T-helper 2 cell treated with Interferon-gamma antibody and Interleukin-4, amounts not matched to agents 5 μg/mL and 100 μg/mL, for 36 hours (primary cell): Measurements from ENCODE around the gene ZNF423.

ENCODE experiments used
- DNase-seq: peaks from one replicate; pipeline ENCODE4 v3.0.0; 2021; ENCODE audit warnings: low spot score
- H3K27ac Mint-ChIP-seq: one replicate; pipeline ENCODE4 v1.8.0; 2021; ENCODE audit warnings: mild to moderate bottlenecking, mixed read lengths
- H3K27me3 Mint-ChIP-seq: one replicate; pipeline ENCODE4 v1.8.0; 2021; ENCODE audit warnings: low read depth, mixed read lengths
- H3K36me3 Mint-ChIP-seq: one replicate; pipeline ENCODE4 v1.8.0; 2021; ENCODE audit warnings: low read depth, mixed read lengths
- H3K4me1 Mint-ChIP-seq: one replicate; pipeline ENCODE4 v1.8.0; 2021; ENCODE audit warnings: low read depth, mixed read lengths
- H3K4me3 Mint-ChIP-seq: one replicate; pipeline ENCODE4 v1.8.0; 2022; ENCODE audit warnings: mild to moderate bottlenecking, moderate library complexity, mixed read lengths
- H3K9me3 Mint-ChIP-seq: one replicate; pipeline ENCODE4 v1.8.0; 2021; ENCODE audit warnings: mixed read lengths

The ZNF423 gene

GRCh38 chr16:49492896-49493626 is 362.9 kb downstream of the ZNF423 start:
- Mint-ChIP-seq H3K36me3 (no peaks in the 10 kb centered on the region), H3K4me3 (no peak overlapping the region), H3K9me3 (no peaks in the 10 kb centered on the region), H3K4me1 (no peaks in the 10 kb centered on the region), H3K27ac (no peak overlapping the region), H3K27me3 (no peaks in the 10 kb centered on the region)
- DNase-seq = no peak

DNA sequence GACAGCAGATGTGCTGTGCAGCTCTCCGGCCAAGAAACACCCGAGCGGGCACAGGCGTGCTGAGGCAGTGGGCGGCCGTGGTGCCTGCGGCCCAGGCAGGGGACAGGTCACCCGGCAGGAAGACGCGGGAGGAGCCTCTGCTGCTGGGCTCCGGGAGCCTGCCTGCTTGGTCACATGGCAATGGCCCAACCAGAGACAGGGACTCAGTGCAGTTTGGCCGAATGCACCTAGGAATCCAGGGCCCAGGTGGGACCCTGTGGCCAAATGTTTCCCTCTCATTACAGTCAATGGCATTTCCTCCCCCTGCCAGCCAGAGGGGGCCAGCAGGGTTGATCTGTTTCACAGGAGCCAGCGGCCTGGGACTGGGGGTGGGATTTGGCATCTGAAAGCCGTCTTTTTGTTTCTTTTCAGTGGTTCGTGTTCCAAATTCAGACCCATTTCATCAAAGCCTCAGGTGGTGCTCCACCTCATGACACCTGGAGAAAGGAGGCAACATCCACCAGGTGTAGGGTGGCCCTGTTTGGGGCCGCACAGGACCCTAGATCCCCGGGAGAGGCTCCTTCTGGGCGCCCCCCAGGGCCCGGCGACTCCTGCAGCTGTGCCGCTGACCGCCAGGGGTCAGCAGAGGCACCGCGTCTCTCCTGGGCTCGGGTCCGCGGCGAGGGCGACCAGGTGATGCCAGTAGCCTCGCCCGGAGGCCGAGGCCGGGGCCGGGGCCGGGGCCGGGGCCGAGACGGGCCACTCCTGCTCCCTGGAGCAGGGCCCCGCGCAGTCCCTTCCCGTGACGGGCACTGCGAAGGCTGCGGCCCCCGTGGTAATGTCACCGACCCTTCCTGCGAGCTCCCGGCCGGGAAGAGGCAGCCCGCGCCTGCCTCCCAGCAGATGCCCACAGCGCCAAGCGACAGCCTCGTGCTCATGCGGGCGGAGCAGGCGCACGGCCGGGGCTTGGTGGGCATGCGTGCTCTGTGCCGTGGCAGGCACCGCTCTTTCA is 363.8 kb downstream of the ZNF423 start:
- H3K36me3 Mint-ChIP-seq = no peaks in the 10 kb centered on the region
- DNase-seq = no peak
- no peak overlapping the region for H3K27ac Mint-ChIP-seq
- H3K4me1 Mint-ChIP-seq = no peaks in the 10 kb centered on the region
- no peaks in the 10 kb centered on the region for H3K27me3 Mint-ChIP-seq
- H3K9me3 Mint-ChIP-seq = no peaks in the 10 kb centered on the region
- no peak overlapping the region for H3K4me3 Mint-ChIP-seq

DNA sequence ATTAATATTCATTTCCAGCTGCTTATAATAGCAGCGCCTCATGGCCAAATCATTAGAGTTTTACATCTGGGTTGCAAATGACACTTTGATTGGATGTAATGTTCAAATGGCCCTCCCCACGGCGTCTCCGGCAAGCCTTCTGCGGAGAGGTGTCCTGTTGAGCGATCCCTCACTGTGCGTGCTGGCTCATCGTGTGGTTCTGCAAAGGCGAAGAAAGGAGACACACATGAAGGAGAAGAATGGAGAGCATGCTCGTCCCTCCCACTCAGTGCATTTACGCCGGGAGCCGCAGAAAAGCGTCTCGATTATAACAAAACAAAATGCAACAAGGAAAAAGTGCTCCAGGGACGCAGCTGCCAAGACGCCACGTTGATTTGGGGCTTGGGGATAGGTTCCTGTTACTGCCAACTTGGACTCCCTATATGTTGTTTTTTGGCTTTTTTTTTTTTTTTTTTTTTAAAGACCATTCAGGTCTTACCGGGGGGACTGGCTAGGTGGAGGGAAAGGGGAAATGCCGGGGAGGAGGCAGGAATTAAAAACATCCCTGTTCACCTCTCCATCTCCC is 364.7 kb downstream of the ZNF423 start:
- no peaks in the 10 kb centered on the region for H3K27me3 Mint-ChIP-seq
- DNase-seq = no peak
- H3K4me1 Mint-ChIP-seq = no peaks in the 10 kb centered on the region

DNA sequence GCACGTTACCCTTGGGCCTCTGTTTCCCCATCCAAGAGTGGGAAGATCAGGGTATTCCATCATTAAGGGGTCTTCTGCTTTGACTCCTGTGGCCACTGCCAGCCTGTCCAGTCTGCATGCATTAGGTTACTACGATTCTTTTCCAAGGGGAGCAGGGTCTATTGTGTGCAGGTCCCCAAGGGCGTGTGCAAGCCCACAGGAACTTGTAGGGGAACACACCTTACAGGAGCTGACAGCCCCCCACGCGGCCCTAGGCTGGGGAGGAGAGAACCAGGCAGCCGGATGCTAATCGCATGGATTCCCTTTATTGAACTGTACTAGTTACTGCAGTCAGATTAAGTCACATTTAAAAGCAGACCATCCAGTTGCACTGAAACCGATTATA is 365.6 kb downstream of the ZNF423 start:
- no peaks in the 10 kb centered on the region for H3K9me3 Mint-ChIP-seq
- H3K4me3 Mint-ChIP-seq = no peak overlapping the region
- H3K27ac Mint-ChIP-seq = no peak overlapping the region
- no peaks in the 10 kb centered on the region for H3K36me3 Mint-ChIP-seq
- no peaks in the 10 kb centered on the region for H3K4me1 Mint-ChIP-seq
- peaks cover 3% of the 10 kb centered on the region for H3K27me3 Mint-ChIP-seq
- DNase-seq = no peak

More for the DNA sequence above, 364.7 kb downstream of the ZNF423 start:
- H3K9me3 Mint-ChIP-seq = no peaks in the 10 kb centered on the region
- no peak overlapping the region for H3K4me3 Mint-ChIP-seq
- H3K36me3 Mint-ChIP-seq = no peaks in the 10 kb centered on the region
- no peak overlapping the region for H3K27ac Mint-ChIP-seq

DNA sequence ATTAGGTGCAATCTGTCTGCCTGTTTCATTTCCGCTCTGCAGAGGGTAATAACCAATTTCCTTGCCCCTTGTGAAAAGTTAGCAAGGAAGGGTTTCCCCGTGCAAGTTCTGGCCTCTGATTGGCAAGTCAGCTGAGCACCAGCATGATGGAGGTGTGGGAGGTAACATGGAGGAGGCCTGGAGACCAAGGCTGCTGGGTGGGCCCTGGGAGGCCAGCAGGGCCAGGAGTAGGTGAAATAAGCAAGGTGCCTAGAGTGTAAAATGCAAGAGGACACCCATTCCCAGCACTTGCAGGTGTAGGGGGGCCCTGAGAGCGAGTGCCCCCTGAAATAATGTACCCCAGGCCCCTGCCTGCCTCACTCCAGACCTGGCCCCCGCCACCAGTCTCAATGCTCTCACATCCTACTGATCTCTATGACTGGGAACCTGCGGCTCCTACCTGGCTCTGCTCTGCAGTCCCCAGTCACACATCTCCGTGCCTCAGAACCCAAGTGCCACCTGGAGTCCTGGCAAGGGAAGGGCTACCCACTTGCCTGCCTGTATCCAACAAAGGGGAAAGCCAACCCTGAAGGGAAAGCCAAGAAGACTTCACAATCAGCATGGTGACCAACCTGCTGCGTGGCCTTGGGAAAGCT is 366.1 kb downstream of the ZNF423 start:
- Mint-ChIP-seq H3K4me3 (no peak overlapping the region), H3K27me3 (peaks cover 3% of the 10 kb centered on the region), H3K27ac (no peak overlapping the region), H3K36me3 (no peaks in the 10 kb centered on the region), H3K4me1 (no peaks in the 10 kb centered on the region), H3K9me3 (no peaks in the 10 kb centered on the region)
- no peak for DNase-seq

GRCh38 chr16:49488740-49489525 is 367.0 kb downstream of the ZNF423 start:
- peaks cover 4% of the 10 kb centered on the region for H3K27me3 Mint-ChIP-seq
- H3K4me1 Mint-ChIP-seq = no peaks in the 10 kb centered on the region
- H3K9me3 Mint-ChIP-seq = no peaks in the 10 kb centered on the region
- H3K4me3 Mint-ChIP-seq = no peak overlapping the region
- no peaks in the 10 kb centered on the region for H3K36me3 Mint-ChIP-seq
- no peak overlapping the region for H3K27ac Mint-ChIP-seq
- DNase-seq = no peak

GRCh38 chr16:49488336-49488735 is 367.6 kb downstream of the ZNF423 start:
- Mint-ChIP-seq H3K4me3 (no peak overlapping the region), H3K27ac (no peak overlapping the region)
- no peak for DNase-seq

GRCh38 chr16:49487746-49488145 is 368.2 kb downstream of the ZNF423 start:
- peaks cover 8% of the 10 kb centered on the region for H3K27me3 Mint-ChIP-seq
- H3K4me3 Mint-ChIP-seq = no peak overlapping the region
- H3K27ac Mint-ChIP-seq = no peak overlapping the region
- H3K4me1 Mint-ChIP-seq = no peaks in the 10 kb centered on the region
- no peaks in the 10 kb centered on the region for H3K36me3 Mint-ChIP-seq
- no peaks in the 10 kb centered on the region for H3K9me3 Mint-ChIP-seq
- DNase-seq = no peak

More at GRCh38 chr16:49488336-49488735, 367.6 kb downstream of the ZNF423 start:
- no peaks in the 10 kb centered on the region for H3K4me1 Mint-ChIP-seq
- H3K9me3 Mint-ChIP-seq = no peaks in the 10 kb centered on the region
- H3K27me3 Mint-ChIP-seq = peaks cover 4% of the 10 kb centered on the region
- H3K36me3 Mint-ChIP-seq = no peaks in the 10 kb centered on the region

DNA sequence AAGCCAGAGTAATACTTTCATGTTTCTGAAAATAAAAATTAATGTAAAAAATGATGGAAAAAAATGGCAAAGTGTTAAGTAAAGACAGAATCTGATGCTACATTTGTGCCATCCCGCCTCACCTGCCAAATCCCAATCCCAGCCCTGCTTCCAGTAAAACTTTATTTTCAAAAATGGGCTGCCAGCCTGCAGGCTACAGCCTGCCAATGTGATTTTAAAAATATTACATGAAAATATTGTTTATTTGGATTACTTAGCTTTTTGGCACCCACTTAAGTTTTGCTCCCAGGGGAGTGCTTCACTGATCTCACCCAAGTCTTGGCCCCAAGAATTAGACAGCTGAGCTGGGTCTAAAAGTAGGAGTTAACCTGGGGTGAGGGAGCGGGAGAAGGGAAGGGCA is 369.5 kb downstream of the ZNF423 start:
- H3K4me3 Mint-ChIP-seq = no peak overlapping the region
- no peaks in the 10 kb centered on the region for H3K9me3 Mint-ChIP-seq
- peaks cover 17% of the 10 kb centered on the region for H3K27me3 Mint-ChIP-seq
- H3K4me1 Mint-ChIP-seq = no peaks in the 10 kb centered on the region
- DNase-seq = no peak
- H3K36me3 Mint-ChIP-seq = no peaks in the 10 kb centered on the region
- H3K27ac Mint-ChIP-seq = no peak overlapping the region

DNA sequence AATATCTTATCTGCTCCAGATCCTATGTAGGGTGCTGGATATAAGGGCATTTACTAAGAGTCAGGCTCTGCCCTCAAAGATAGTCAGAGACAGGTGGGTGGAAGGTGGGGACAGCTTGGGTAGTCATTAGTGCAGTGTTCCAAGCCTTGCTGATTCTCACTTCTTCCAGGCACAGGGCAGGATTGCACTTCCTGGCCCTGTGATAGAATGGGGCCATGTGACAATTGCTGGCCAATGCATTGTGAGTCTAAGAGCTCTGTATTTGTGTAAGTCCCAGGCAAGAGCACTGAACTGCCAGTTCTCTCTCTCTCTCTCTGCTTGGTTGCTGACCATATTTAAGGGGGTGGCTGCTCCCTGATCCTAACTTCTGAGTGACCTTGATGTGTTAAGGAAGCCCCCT is 370.2 kb downstream of the ZNF423 start:
- DNase-seq = no peak
- no peaks in the 10 kb centered on the region for H3K36me3 Mint-ChIP-seq
- H3K27ac Mint-ChIP-seq = no peak overlapping the region
- peaks cover 23% of the 10 kb centered on the region for H3K27me3 Mint-ChIP-seq
- no peaks in the 10 kb centered on the region for H3K9me3 Mint-ChIP-seq
- no peak overlapping the region for H3K4me3 Mint-ChIP-seq
- no peaks in the 10 kb centered on the region for H3K4me1 Mint-ChIP-seq

- Mint-ChIP-seq H3K4me1 (no peaks in the 10 kb centered on the region), H3K27ac (no peak overlapping the region), H3K4me3 (no peak overlapping the region), H3K36me3 (no peaks in the 10 kb centered on the region), H3K9me3 (no peaks in the 10 kb centered on the region), H3K27me3 (peaks cover 24% of the 10 kb centered on the region)
- no peak for DNase-seq
These were observed 371.0 kb downstream of the ZNF423 start for GRCh38 chr16:49484936-49485335.

- no peak overlapping the region for H3K27ac Mint-ChIP-seq
- no peaks in the 10 kb centered on the region for H3K9me3 Mint-ChIP-seq
- no peaks in the 10 kb centered on the region for H3K4me1 Mint-ChIP-seq
- peaks cover 25% of the 10 kb centered on the region for H3K27me3 Mint-ChIP-seq
- no peak for DNase-seq
- no peak overlapping the region for H3K4me3 Mint-ChIP-seq
- no peaks in the 10 kb centered on the region for H3K36me3 Mint-ChIP-seq
These were observed 371.5 kb downstream of the ZNF423 start for GRCh38 chr16:49484451-49484849.
